SU-DHL-6 (cell line): Measurements from ENCODE around the gene SFXN4.

Source experiments
- H2AFZ ChIP-seq: fragments of 200-600 bp; sonication (generic); 2 replicates; pipeline ENCODE4 v1.6.1; 2014; ENCODE audit warnings: low read depth, mild to moderate bottlenecking, moderate library complexity, mixed read lengths, antibody characterized with exemption, low read length; ENCODE audit not compliant: severe bottlenecking
- H3F3A ChIP-seq: fragments of 200-600 bp; shearing (Covaris generic); 2 replicates; pipeline ENCODE4 v1.6.0; 2016; ENCODE audit warnings: antibody characterized with exemption, mild to moderate bottlenecking; ENCODE audit not compliant: insufficient read depth
- H3K27ac ChIP-seq: fragments of 200-600 bp; sonication (generic); 2 replicates; pipeline ENCODE4 v1.5.1; 2016; ENCODE audit warnings: low read depth, mild to moderate bottlenecking, low read length, moderate library complexity, mixed read lengths
- H3K27me3 ChIP-seq: fragments of 200-600 bp; sonication (generic), shearing (Covaris generic); 2 replicates; pipeline ENCODE4 v1.6.0; 2014; ENCODE audit warnings: mild to moderate bottlenecking, low read length
- H3K36me3 ChIP-seq: fragments of 200-600 bp; sonication (generic); 2 replicates; pipeline ENCODE4 v1.6.1; 2014; ENCODE audit warnings: mild to moderate bottlenecking, low read length, mixed read lengths
- H3K4me2 ChIP-seq: fragments of 300-600, 200-600 bp; shearing (Covaris generic), sonication (generic); 2 replicates; pipeline ENCODE4 v1.6.0; 2014; ENCODE audit warnings: low read length, low read depth, mild to moderate bottlenecking; ENCODE audit not compliant: poor library complexity, severe bottlenecking
- H3K4me3 ChIP-seq: fragments of 200-600 bp; sonication (generic); 2 replicates; pipeline ENCODE4 v1.5.1; 2014; ENCODE audit warnings: antibody characterized with exemption, low read length, mild to moderate bottlenecking, mixed read lengths; ENCODE audit not compliant: insufficient read depth, poor library complexity, severe bottlenecking
- H3K79me2 ChIP-seq: fragments of 200-600 bp; sonication (generic); 2 replicates; pipeline ENCODE4 v1.6.1; 2014; ENCODE audit warnings: mild to moderate bottlenecking, low read length, moderate library complexity; ENCODE audit not compliant: insufficient read depth
- H3K9ac ChIP-seq: fragments of 200-600 bp; sonication (generic); 2 replicates; pipeline ENCODE4 v1.7.0; 2014; ENCODE audit warnings: mild to moderate bottlenecking, low read length
- H3K9me2 ChIP-seq: fragments of 200-600 bp; sonication (generic); replicated peaks from 2 replicates; pipeline ENCODE4 v1.6.1; 2014; ENCODE audit warnings: low read length; ENCODE audit not compliant: insufficient read depth
- H3K9me3 ChIP-seq: fragments of 200-600 bp; sonication (generic); 2 replicates; pipeline ENCODE4 v1.6.1; 2014; ENCODE audit warnings: low read length, mixed read lengths; ENCODE audit not compliant: insufficient read depth
- H4K20me1 ChIP-seq: fragments of 200-600 bp; sonication (generic); 2 replicates; pipeline ENCODE4 v1.6.1; 2014; ENCODE audit warnings: low read depth, mild to moderate bottlenecking, antibody characterized with exemption, low read length, moderate library complexity, mixed read lengths
- EZH2phosphoT487 ChIP-seq: fragments of 200-600 bp; sonication (generic), shearing (Covaris generic); conservative IDR thresholded peaks from 2 replicates; pipeline ENCODE4 v1.6.1; 2018; ENCODE audit warnings: mild to moderate bottlenecking, antibody characterized with exemption, low read length, moderate library complexity, mixed read lengths
- TF ChIP-seq, protein P1 (sequence below): fragments of 200-600 bp; sonication (generic); IDR thresholded peaks from one replicate; pipeline ENCODE4 v1.5.1; 2017; ENCODE audit warnings: antibody characterized with exemption, mild to moderate bottlenecking, low read length, moderate library complexity; ENCODE audit not compliant: insufficient read depth, poor library complexity, severe bottlenecking

The SFXN4 gene

DNA sequence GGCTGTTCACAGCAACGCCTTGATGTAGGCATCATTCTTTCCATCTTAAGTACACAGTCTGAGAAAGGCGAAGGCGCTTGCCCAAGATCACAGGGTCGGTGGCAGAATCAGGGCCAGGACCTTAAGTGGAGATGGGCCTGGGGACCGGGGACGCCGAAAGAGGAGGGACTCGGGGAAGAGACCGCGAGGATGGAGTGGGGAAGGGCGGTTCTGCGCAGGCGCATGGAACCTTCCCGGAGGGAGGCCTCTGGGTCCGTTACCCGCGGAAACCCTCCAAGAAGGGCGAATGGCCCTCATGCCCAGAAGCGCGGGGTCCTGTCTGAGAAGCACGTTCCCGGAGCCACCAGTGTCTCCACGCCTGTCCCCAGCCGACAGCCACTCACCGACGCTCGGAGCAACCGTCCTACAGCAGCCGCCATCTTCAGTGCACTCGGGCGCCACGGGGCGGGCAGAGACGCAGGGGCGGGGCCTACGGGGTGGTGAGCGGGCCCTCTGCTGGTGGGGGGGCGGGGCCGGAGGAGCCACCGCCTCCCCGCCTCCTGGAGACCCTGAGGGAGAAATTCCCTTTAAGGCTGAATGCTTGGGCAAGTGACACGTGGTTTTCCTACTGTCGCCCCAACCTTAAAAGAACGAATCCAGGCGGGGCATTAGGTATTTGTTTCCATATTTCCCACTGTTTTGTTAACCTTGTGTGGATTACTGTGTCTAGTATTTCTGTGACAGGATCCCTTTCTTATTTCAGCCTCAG is 13.0 kb upstream of the SFXN4 start, which contains the start of gene PRDX3:
Gene PRDX3, minus strand, starts transcription at position 441 of the 748 bp plus-strand sequence. Its CDS starts 22 bp downstream, at position 419.
- Histone ChIP-seq H3K4me3 (peak within 1 kb of the TSS; percentile 91), H3K9me2 (no peaks in the 10 kb centered on the region), H3F3A (no peaks in the 10 kb centered on the region; the same call in 1 of the 2 replicates), H3K9me3 (no peaks in the 10 kb centered on the region), H3K9ac (peak within 1 kb of the TSS; percentile 87), H2AFZ (peak within 1 kb of the TSS; percentile 88), H3K4me2 (peak within 1 kb of the TSS; percentile 94), H3K27me3 (no peaks in the 10 kb centered on the region), H4K20me1 (no peaks in the 10 kb centered on the region), H3K79me2 (peaks cover 44% of the 10 kb centered on the region), H3K36me3 (peaks cover 10% of the 10 kb centered on the region; the same call in 1 of the 2 replicates), H3K27ac (peak within 1 kb of the TSS; percentile 71)
- TF ChIP-seq EZH2phosphoT487, result no peak
- TF ChIP-seq, protein P1, sequence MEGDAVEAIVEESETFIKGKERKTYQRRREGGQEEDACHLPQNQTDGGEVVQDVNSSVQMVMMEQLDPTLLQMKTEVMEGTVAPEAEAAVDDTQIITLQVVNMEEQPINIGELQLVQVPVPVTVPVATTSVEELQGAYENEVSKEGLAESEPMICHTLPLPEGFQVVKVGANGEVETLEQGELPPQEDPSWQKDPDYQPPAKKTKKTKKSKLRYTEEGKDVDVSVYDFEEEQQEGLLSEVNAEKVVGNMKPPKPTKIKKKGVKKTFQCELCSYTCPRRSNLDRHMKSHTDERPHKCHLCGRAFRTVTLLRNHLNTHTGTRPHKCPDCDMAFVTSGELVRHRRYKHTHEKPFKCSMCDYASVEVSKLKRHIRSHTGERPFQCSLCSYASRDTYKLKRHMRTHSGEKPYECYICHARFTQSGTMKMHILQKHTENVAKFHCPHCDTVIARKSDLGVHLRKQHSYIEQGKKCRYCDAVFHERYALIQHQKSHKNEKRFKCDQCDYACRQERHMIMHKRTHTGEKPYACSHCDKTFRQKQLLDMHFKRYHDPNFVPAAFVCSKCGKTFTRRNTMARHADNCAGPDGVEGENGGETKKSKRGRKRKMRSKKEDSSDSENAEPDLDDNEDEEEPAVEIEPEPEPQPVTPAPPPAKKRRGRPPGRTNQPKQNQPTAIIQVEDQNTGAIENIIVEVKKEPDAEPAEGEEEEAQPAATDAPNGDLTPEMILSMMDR, result no peak

DNA sequence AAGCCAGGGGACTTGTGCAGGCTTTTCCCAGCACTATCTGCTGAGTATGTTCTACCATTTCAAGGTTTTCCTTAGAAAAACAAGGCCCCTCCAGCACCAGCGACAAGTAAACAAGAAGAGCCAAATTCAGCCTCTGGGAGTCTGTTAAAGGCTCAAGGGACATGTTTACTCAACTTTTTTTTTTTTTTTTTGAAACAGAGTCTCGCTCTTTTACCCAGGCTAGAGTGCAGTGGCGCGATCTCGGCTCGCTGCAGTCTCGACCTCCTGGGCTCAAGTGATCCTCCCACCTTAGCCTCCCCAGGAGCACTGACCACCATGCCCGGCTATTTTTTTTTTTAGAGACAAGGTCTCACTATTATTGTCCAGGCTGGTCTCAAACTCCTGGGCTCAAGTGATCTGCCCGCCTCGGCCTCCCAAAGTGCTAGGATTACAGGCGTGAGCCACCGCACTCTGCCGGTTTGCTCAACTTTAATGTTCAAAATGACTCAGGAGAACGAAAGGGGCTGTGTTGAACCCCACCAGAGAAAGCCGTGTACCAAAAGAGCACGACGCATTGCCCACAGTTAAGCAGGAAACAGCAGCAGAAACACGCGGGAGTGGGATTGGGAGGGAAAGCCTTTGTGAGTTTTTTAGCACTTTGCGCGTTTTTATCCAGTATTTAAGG is 12.3 kb upstream of the SFXN4 start:
- H2AFZ ChIP-seq, result peak overlapping the region; percentile 88
- peak overlapping the region; percentile 71 for H3K27ac ChIP-seq
- TF ChIP-seq, protein P1, result no peak
- no peak for TF ChIP-seq EZH2phosphoT487

DNA sequence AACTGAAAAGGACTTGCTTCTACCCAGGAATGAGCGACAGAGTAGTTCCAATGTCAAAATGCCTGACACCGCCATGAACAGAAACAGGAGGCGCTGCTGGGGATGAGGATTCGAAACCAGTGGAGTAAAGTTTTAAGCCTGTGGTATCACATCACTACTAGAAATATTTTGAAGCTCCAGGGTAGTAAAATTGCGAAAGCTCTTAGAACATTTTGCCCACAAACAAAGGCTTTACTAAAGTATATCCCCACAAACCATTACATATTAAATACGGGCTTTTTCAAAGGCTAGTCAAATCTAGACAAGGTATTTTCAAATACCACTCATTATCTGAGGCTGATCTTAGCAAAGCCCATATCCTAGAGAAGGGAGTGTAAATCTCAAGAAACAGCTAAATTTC is 10.7 kb upstream of the SFXN4 start:
- Histone ChIP-seq H3K27me3 (no peaks in the 10 kb centered on the region), H3K27ac (no peak overlapping the region), H3K9me3 (no peaks in the 10 kb centered on the region), H3K4me3 (no peak overlapping the region), H3K4me2 (no peak overlapping the region), H2AFZ (no peak overlapping the region), H4K20me1 (no peaks in the 10 kb centered on the region), H3K9ac (0 out of 2 replicates have a peak overlapping the region, but pooled peaks have one; percentile 87), H3K79me2 (peaks cover 44% of the 10 kb centered on the region), H3F3A (no peaks in the 10 kb centered on the region; the same call in 1 of the 2 replicates), H3K9me2 (no peaks in the 10 kb centered on the region), H3K36me3 (peaks cover 14% of the 10 kb centered on the region; the same call in 1 of the 2 replicates)
- no peak for TF ChIP-seq EZH2phosphoT487
- TF ChIP-seq, protein P1, result no peak

More for the DNA sequence above, 12.3 kb upstream of the SFXN4 start:
- Histone ChIP-seq H3K27me3 (no peaks in the 10 kb centered on the region), H3F3A (no peaks in the 10 kb centered on the region; the same call in 1 of the 2 replicates), H4K20me1 (no peaks in the 10 kb centered on the region), H3K9me2 (no peaks in the 10 kb centered on the region), H3K36me3 (peaks cover 10% of the 10 kb centered on the region; the same call in 1 of the 2 replicates), H3K9ac (peak overlapping the region; percentile 87), H3K4me2 (peak overlapping the region; percentile 94), H3K4me3 (peak overlapping the region; percentile 91), H3K9me3 (no peaks in the 10 kb centered on the region), H3K79me2 (peaks cover 44% of the 10 kb centered on the region)
